GM12878 (cell line): ENCODE data around the gene OCA2. TPM values are rescaled to one million over a fixed set of nuclear protein-coding genes. Genes with fewer than 3 reads are reported as not detected.

Experiments used
- ATAC-seq: fragments of 200-7000 bp; cut with Tn5 transposase; 3 replicates; pipeline ENCODE4 v1.9.1; 2020; ENCODE audit warnings: mild to moderate bottlenecking, moderate library complexity
- BruUV-seq: library from RNA; stranded (reverse); fragments of 400-500 nt; replicated peaks from 2 replicates; lab custom pipeline; 2021; lab: Mats Ljungman, UMichigan
- CTCF ChIA-PET: fragments of 300-600 bp; sonication (Branson Sonifier 250); formaldehyde crosslinking; extraction: SDS; loops from one replicate; lab custom pipeline; 2021; ENCODE audit warnings: inconsistent platforms; lab: Yijun Ruan, JAX
- POLR2A ChIA-PET: fragments of 350-600 bp; formaldehyde crosslinking; extraction: SDS; loops from one replicate; lab custom pipeline; 2021; ENCODE audit warnings: inconsistent platforms; lab: Charles Lee
- RAD21 ChIA-PET: fragments of 300-600 bp; sonication (Branson Sonifier 250); formaldehyde crosslinking; loops from one replicate; lab custom pipeline; 2023; ENCODE audit warnings: antibody characterized with exemption; ENCODE audit not compliant: unreplicated experiment; lab: Charles Lee
- SMC1A ChIA-PET: fragments of 300-600 bp; sonication (Branson Sonifier 250); formaldehyde crosslinking; loops from one replicate; lab custom pipeline; 2023; ENCODE audit not compliant: unreplicated experiment, uncharacterized antibody; lab: Charles Lee
- DNase-seq: peaks from one replicate; pipeline ENCODE4 v3.0.0-alpha.2; 2011; ENCODE audit warnings: low read depth, low spot score
- FAIRE-seq: peaks from 3 replicates; lab custom pipeline; 2011; peaks lifted over from hg19 to GRCh38; lab: Jason Lieb, UNC
- H2AFZ ChIP-seq: 2 replicates; pipeline ENCODE4 v1.6.0; 2011; ENCODE audit warnings: low read depth, low read length, control low read depth; ENCODE audit not compliant: control insufficient read depth
- H3K27ac ChIP-seq: 2 replicates; pipeline ENCODE4 v1.5.1; 2011; ENCODE audit warnings: control low read depth; ENCODE audit not compliant: control insufficient read depth, insufficient read depth
- H3K27me3 ChIP-seq, 2 experiments: replicated peaks in 1 of 2; 2 replicates each; pipeline versions ENCODE4 v1.6.0 to v1.6.1; 2011; ENCODE audit warnings: low read length in 1 of 2; ENCODE audit not compliant: control insufficient read depth in 2 of 2, insufficient read depth in 2 of 2
- H3K36me3 ChIP-seq, 2 experiments: 2 replicates each; pipeline ENCODE4 v1.5.1; 2011; ENCODE audit warnings: low read length in 1 of 2; ENCODE audit not compliant: control insufficient read depth in 2 of 2, insufficient read depth in 2 of 2
- H3K4me1 ChIP-seq: 2 replicates; pipeline ENCODE4 v1.6.1; 2011; ENCODE audit warnings: mild to moderate bottlenecking, low read length, moderate library complexity, mixed read lengths; ENCODE audit not compliant: control insufficient read depth, insufficient read depth
- H3K4me2 ChIP-seq: 2 replicates; pipeline ENCODE4 v1.6.0; 2011; ENCODE audit warnings: control low read depth; ENCODE audit not compliant: control insufficient read depth, insufficient read depth
- H3K4me3 ChIP-seq: fragments of 200-600 bp; sonication (generic); 2 replicates; pipeline ENCODE4 v1.5.1; 2016
- H3K79me2 ChIP-seq: 2 replicates; pipeline ENCODE4 v1.6.0; 2011; ENCODE audit warnings: low read length; ENCODE audit not compliant: control insufficient read depth, insufficient read depth
- H3K9ac ChIP-seq: 2 replicates; pipeline ENCODE4 v1.8.0; 2011; ENCODE audit warnings: low read length, control low read depth, mixed read lengths; ENCODE audit not compliant: control insufficient read depth, insufficient read depth
- H3K9me3 ChIP-seq: replicated peaks from 3 replicates; pipeline ENCODE4 v1.5.1; 2011; ENCODE audit warnings: mild to moderate bottlenecking, low read length; ENCODE audit not compliant: control insufficient read depth, insufficient read depth
- H4K20me1 ChIP-seq: 2 replicates; pipeline ENCODE4 v1.6.0; 2011; ENCODE audit not compliant: control insufficient read depth, insufficient read depth
- CHD4 ChIP-seq: fragments of 200-600 bp; sonication (generic); IDR thresholded peaks from 2 replicates; pipeline ENCODE4 v1.6.1; 2016; ENCODE audit warnings: mild to moderate bottlenecking
- EGR1 ChIP-seq, 2 experiments: IDR thresholded peaks; 1 replicate in 1 of 2; 2 replicates in 1 of 2; pipeline ENCODE4 v1.6.1; 2011 to 2012; ENCODE audit warnings: low read depth in 2 of 2, low read length in 2 of 2, borderline replicate concordance in 1 of 2, mild to moderate bottlenecking in 1 of 2, moderate library complexity in 1 of 2
- ESRRA ChIP-seq: IDR thresholded peaks from 2 replicates; pipeline ENCODE4 v1.6.1; 2012; ENCODE audit warnings: mild to moderate bottlenecking, low read length, improper control_type of control experiment
- FOS ChIP-seq: IDR thresholded peaks from 3 replicates; pipeline ENCODE4 v1.6.1; 2011; ENCODE audit warnings: borderline replicate concordance; ENCODE audit not compliant: insufficient read length; ENCODE audit errors: extremely low read depth
- MYB ChIP-seq: fragments of 150-350 bp; IDR thresholded peaks from 2 replicates; pipeline ENCODE4 v1.6.1; 2014; ENCODE audit warnings: mild to moderate bottlenecking, low read depth, low read length, borderline replicate concordance
- NBN ChIP-seq: fragments of 450-650 bp; IDR thresholded peaks from 2 replicates; pipeline ENCODE4 v1.6.1; 2016
- PKNOX1 ChIP-seq: fragments of 450-650 bp; IDR thresholded peaks from 2 replicates; pipeline ENCODE4 v1.6.1; 2016; ENCODE audit warnings: mild to moderate bottlenecking
- RB1 ChIP-seq: fragments of 450-650 bp; formaldehyde crosslinking; IDR thresholded peaks from 2 replicates; pipeline ENCODE4 v1.6.1; 2017; ENCODE audit warnings: mild to moderate bottlenecking, borderline replicate concordance
- WGBS: methylation state at CpG from one replicate; pipeline ENCODE4 v1.1.6; 2016; ENCODE audit warnings: low lambda C conversion rate; ENCODE audit not compliant: insufficient replicate concordance, insufficient coverage; ENCODE audit errors: missing lambda C conversion rate; 5-methylcytosine and 5-hydroxymethylcytosine counted together
- in situ Hi-C: fragments of 300-500 bp; cut with MboI; formaldehyde crosslinking; loops from 9 replicates; pipeline ENCODE4 v1.14.3; 2018; ENCODE audit warnings: mixed read lengths
- intact Hi-C: fragments of 100-400 bp; cut with micrococcal nuclease; formaldehyde crosslinking; loops from one replicate; pipeline ENCODE4 v1.14.2; 2022; ENCODE audit not compliant: unreplicated experiment
- polyA plus RNA-seq, 11 experiments: library from polyadenylated mRNA; depleted of rRNA in 4 of 11; unstranded in 6 of 11; stranded (reverse) in 5 of 11; fragments of >200 nt; fragmentation: Nextera tagmentation in 4 of 11; fragmentation: Illumina TruSeq in 1 of 11; extraction: Ambion mirVana in 4 of 11; extraction: Trizol in 1 of 11; gene quantifications; 1 replicate in 1 of 11; 2 replicates in 10 of 11; pipeline versions ENCODE4 v1.2.1 to v1.2.3, GENCODE V29; 2011 to 2016; ENCODE audit warnings: inconsistent platforms in 2 of 11, missing spikeins in 2 of 11, low read depth in 1 of 11
- total RNA-seq, 4 experiments: library from RNA; depleted of rRNA in 3 of 4; stranded (reverse); fragments of >200 nt in 3 of 4; fragmentation: Illumina TruSeq in 1 of 4; extraction: Trizol in 1 of 4; gene quantifications; 2 replicates each; pipeline versions ENCODE4 v1.2.1 to v1.2.3, GENCODE V29; 2013 to 2021

Gene OCA2
- total and polyA plus RNA-seq, 10 of the 15 experiments (the other 5 are each of a cell fraction or from before 2014, with no cell fraction given), result 0.04 to 1.8 TPM; not detected in 8

GRCh38 chr15:27770769-27771554 lies 328.2 kb downstream of the OCA2 start:
- ChIA-PET POLR2A (no interaction called here), RAD21 (no interaction called here), CTCF (no interaction called here), SMC1A (no interaction called here)
- Histone ChIP-seq H3K27ac (no peak overlapping the region), H2AFZ (no peak overlapping the region), H3K4me1 (no peaks in the 10 kb centered on the region), H3K9me3 (no peaks in the 10 kb centered on the region; the same call in 2 of the 3 replicates), H3K4me3 (no peak overlapping the region), H3K9ac (no peak overlapping the region), H3K36me3 (no peaks in the 10 kb centered on the region), H3K79me2 (no peaks in the 10 kb centered on the region), H3K4me2 (no peak overlapping the region), H4K20me1 (no peaks in the 10 kb centered on the region), H3K27me3 (no peaks in the 10 kb centered on the region)
- FAIRE-seq (no peak), ATAC-seq (no peak), DNase-seq (no peak)
- intact Hi-C loops (no loop called here), in situ Hi-C loops (no loop called here)
- TF ChIP-seq CHD4, result no peak
- TF ChIP-seq RB1, result no peak
- TF ChIP-seq NBN, result no peak
- TF ChIP-seq EGR1 (IDR thresholded peaks at IDR 0.05; ENCODE audit: borderline replicate concordance in 1 of 2, low read depth in 2 of 2, low read length in 2 of 2), result no peak
- no peak for TF ChIP-seq MYB
- TF ChIP-seq ESRRA, result no peak
- TF ChIP-seq PKNOX1, result no peak
- no peak for TF ChIP-seq FOS
- no TSS peak for BruUV-seq
- WGBS, result 71% methylated on average over 26 of the region's 26 CpGs
